ENCODE data around the gene TRIO. TPM values are rescaled to one million over a fixed set of nuclear protein-coding genes. Genes with fewer than 3 reads are reported as not detected.

The TRIO gene
- total RNA-seq, 1 donor from 2014 or later: 148 TPM

DNA sequence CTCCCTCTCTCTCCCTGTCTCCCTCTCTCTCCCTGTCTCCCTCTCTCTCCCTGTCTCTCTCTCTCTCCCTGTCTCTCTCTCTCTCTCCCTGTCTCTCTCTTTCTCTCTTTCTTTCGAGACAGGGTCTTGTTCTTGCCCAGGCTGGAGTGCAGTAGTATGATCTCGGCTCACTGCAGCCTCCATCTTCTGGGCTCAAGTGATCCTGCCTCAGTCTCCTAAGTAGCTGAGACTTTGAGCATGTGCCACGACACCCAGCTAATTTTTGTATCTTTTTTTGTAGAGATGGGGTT lies 14.3 kb downstream of the TRIO start:
- H3K27ac ChIP-seq: no peak overlapping the region
- H3K36me3 ChIP-seq: no peaks in the 10 kb centered on the region
- intact Hi-C loops (cut with DNase I): no loop called here
- ATAC-seq (no peak), DNase-seq (no peak)
- H3K4me3 ChIP-seq: no peak overlapping the region
- no peaks in the 10 kb centered on the region for H3K9me3 ChIP-seq
- no peaks in the 10 kb centered on the region for H3K27me3 ChIP-seq
- peaks cover 62% of the 10 kb centered on the region for H3K4me1 ChIP-seq
- TF ChIP-seq CTCF (IDR thresholded peaks at IDR 0.05): no peak

GRCh38 chr5:14158890-14159666 lies 15.9 kb downstream of the TRIO start:
- no peak overlapping the region for H3K27ac ChIP-seq
- intact Hi-C loops (cut with DNase I): no loop called here
- no peak for ATAC-seq
- peaks cover 47% of the 10 kb centered on the region for H3K4me1 ChIP-seq
- no peak overlapping the region for H3K4me3 ChIP-seq
- DNase-seq: no peak
- H3K9me3 ChIP-seq: no peaks in the 10 kb centered on the region
- H3K27me3 ChIP-seq: no peaks in the 10 kb centered on the region
- TF ChIP-seq CTCF (IDR thresholded peaks at IDR 0.05): no peak
- no peaks in the 10 kb centered on the region for H3K36me3 ChIP-seq

- TF ChIP-seq CTCF (IDR thresholded peaks at IDR 0.05): no peak
- DNase-seq (no peak), ATAC-seq (no peak)
- intact Hi-C loops (cut with DNase I): no loop called here
- H3K27ac ChIP-seq: no peak overlapping the region
- H3K4me1 ChIP-seq: peaks cover 31% of the 10 kb centered on the region
- no peaks in the 10 kb centered on the region for H3K36me3 ChIP-seq
- no peak overlapping the region for H3K4me3 ChIP-seq
- no peaks in the 10 kb centered on the region for H3K27me3 ChIP-seq
- H3K9me3 ChIP-seq: no peaks in the 10 kb centered on the region
Measured at GRCh38 chr5:14161825-14162556, 18.8 kb downstream of the TRIO start.

DNA sequence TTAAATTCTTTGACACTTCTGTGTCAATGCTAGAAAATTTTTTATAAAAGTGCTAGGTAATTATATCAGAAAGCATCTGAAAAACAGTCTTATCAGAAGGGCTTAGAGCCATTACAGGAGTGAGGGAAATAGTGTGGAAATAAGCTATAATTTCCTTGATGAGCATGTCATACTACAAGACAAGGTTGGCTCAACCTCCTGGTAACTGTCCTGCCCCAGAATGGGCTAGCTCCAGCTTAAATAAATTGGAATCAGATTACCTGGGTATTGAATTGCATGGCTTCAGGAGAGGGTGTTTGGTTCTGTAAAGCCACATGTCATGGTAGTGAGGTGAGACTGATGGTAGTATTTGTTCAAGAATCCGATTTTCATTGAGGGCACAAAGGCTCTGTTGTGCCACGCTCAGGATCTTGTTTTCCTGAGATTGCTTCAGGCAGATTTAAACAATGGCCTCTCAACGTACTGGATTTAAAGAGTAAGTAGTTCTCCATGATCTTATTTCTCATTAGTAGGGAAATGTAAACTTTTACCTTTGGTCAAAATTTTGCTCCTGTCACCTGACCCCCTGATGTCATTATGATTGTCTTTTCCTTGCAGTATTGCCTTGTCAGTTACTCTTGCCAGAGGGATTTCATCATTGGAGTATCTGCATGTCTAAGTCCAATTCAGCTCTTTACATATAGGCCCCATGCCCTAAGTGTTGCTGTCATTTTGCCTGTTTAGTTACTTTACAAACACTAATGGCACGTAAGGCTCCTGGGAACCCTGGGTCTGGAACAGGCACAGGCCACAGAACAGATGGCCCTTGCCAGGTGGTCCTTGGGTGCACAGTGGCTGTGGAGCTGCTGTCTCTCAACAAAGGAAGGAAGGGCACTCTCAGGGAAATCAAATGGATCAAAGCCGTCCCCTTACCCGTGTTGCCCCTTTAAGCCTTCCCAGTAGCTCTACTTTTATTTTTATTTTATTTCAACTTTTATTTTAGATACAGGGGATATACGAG lies 21.3 kb downstream of the TRIO start:
- peaks cover 47% of the 10 kb centered on the region for H3K4me1 ChIP-seq
- no peak for ATAC-seq
- H3K9me3 ChIP-seq: no peaks in the 10 kb centered on the region
- no peaks in the 10 kb centered on the region for H3K36me3 ChIP-seq
- no peak overlapping the region for H3K27ac ChIP-seq
- no peak for TF ChIP-seq CTCF (IDR thresholded peaks at IDR 0.05)
- intact Hi-C loops (cut with DNase I): no loop called here
- no peak overlapping the region for H3K4me3 ChIP-seq
- DNase-seq: no peak
- H3K27me3 ChIP-seq: no peaks in the 10 kb centered on the region

DNA sequence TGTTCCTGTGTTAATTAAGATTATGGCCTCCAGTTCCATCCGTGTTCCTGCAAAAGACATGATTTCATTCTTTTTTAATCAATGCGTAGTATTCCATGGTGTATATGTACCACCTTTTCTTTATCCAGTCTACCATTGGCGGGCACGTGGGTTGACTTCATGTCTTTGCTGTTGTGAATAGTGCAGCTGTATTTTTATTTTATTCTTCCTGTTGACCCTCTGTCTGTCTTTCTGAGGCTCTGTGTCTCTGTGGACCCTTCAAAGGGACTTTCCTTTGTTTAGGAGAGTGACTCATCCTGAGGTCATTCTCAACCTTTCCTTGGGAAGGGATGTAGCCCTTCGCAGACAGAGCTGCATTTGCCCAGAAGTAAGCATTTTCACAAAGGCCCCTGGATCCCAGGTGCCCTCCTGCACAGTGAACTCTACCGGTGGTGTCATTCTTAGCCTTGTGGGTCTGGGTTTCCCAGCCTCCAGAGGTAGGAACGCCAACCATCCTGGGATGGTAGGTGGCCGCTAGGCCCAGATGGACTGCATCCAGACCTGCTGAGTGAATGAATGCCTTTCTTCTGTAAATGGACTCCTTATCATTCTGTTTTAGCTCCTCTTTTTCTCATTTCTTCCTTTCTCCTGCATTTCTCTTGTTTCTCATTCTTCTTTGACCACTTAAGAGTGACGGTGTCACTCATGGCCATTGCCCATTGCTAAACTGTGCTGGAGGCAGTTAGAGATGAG lies 22.4 kb downstream of the TRIO start:
- DNase-seq: no peak
- Histone ChIP-seq H3K27me3 (no peaks in the 10 kb centered on the region), H3K9me3 (no peaks in the 10 kb centered on the region), H3K36me3 (no peaks in the 10 kb centered on the region), H3K4me3 (no peak overlapping the region), H3K27ac (no peak overlapping the region), H3K4me1 (peaks cover 46% of the 10 kb centered on the region)
- TF ChIP-seq CTCF (IDR thresholded peaks at IDR 0.05): no peak
- intact Hi-C loops (cut with DNase I): no loop called here
- no peak for ATAC-seq

Measured in upper lobe of right lung (tissue), 1 donor.